SHP77 (cell line): Measurements from ENCODE around the gene TP53AIP1.
"Not testable (repeated sequence)": the region's sequence is repeated elsewhere in the genome, so short reads cannot be mapped to it uniquely, and the experiment has no call there.

Experiments used
- DNase-seq, 2 experiments: peaks; one replicate each; lab custom pipeline; 2025; lab: John Stamatoyannopoulos, UW

Gene TP53AIP1

GRCh38 chr11:128926000-128926399, 16.7 kb downstream of the TP53AIP1 start:
- no peak for DNase-seq

GRCh38 chr11:128925250-128925600, 17.4 kb downstream of the TP53AIP1 start:
- DNase-seq, result no peak

- no peak for DNase-seq
These were observed 18.0 kb downstream of the TP53AIP1 start for GRCh38 chr11:128924510-128925249.

- no peak for DNase-seq
These were observed 18.6 kb downstream of the TP53AIP1 start for GRCh38 chr11:128924104-128924503.

GRCh38 chr11:128921793-128922192, 20.9 kb downstream of the TP53AIP1 start:
- no peak for DNase-seq

- DNase-seq, result no peak
These were observed 22.0 kb downstream of the TP53AIP1 start for GRCh38 chr11:128920666-128921065.

GRCh38 chr11:128919635-128920034, 23.0 kb downstream of the TP53AIP1 start:
- not testable (repeated sequence) for DNase-seq

GRCh38 chr11:128919216-128919615, 23.5 kb downstream of the TP53AIP1 start:
- no peak for DNase-seq

- DNase-seq, result no peak
These were observed 25.4 kb downstream of the TP53AIP1 start for GRCh38 chr11:128917144-128917724.

GRCh38 chr11:128916681-128917080, 26.0 kb downstream of the TP53AIP1 start:
- DNase-seq, result no peak

- no peak for DNase-seq
These were observed 26.6 kb downstream of the TP53AIP1 start for GRCh38 chr11:128916037-128916572.

GRCh38 chr11:128915149-128915521, 27.5 kb downstream of the TP53AIP1 start:
- no peak for DNase-seq

- no peak for DNase-seq
These were observed 28.2 kb downstream of the TP53AIP1 start for GRCh38 chr11:128914216-128915148.

- DNase-seq, result no peak
These were observed 28.9 kb downstream of the TP53AIP1 start for GRCh38 chr11:128913806-128914205.

GRCh38 chr11:128911701-128912100, 31.0 kb downstream of the TP53AIP1 start:
- DNase-seq, result no peak

- DNase-seq, result no peak
These were observed 31.4 kb downstream of the TP53AIP1 start for GRCh38 chr11:128911239-128911638.

GRCh38 chr11:128910576-128910975, 32.1 kb downstream of the TP53AIP1 start:
- DNase-seq, result no peak

- no peak for DNase-seq
These were observed 33.1 kb downstream of the TP53AIP1 start for GRCh38 chr11:128909438-128910125.

- DNase-seq, result no peak
These were observed 34.1 kb downstream of the TP53AIP1 start for GRCh38 chr11:128908391-128909246.

- DNase-seq, result no peak
These were observed 35.1 kb downstream of the TP53AIP1 start for GRCh38 chr11:128907585-128907984.
